GM12878 (cell line): ENCODE results near the gene ANO7. TPM values are rescaled to one million over a fixed set of nuclear protein-coding genes. Genes with fewer than 3 reads are reported as not detected.

ENCODE experiments used
- ATAC-seq: fragments of 200-7000 bp; cut with Tn5 transposase; 3 replicates; pipeline ENCODE4 v1.9.1; 2020; ENCODE audit warnings: mild to moderate bottlenecking, moderate library complexity
- BruUV-seq: library from RNA; stranded (reverse); fragments of 400-500 nt; replicated peaks from 2 replicates; lab custom pipeline; 2021; lab: Mats Ljungman, UMichigan
- CTCF ChIA-PET: fragments of 300-600 bp; sonication (Branson Sonifier 250); formaldehyde crosslinking; extraction: SDS; loops from one replicate; lab custom pipeline; 2021; ENCODE audit warnings: inconsistent platforms; lab: Yijun Ruan, JAX
- POLR2A ChIA-PET: fragments of 350-600 bp; formaldehyde crosslinking; extraction: SDS; loops from one replicate; lab custom pipeline; 2021; ENCODE audit warnings: inconsistent platforms; lab: Charles Lee
- RAD21 ChIA-PET: fragments of 300-600 bp; sonication (Branson Sonifier 250); formaldehyde crosslinking; loops from one replicate; lab custom pipeline; 2023; ENCODE audit warnings: antibody characterized with exemption; ENCODE audit not compliant: unreplicated experiment; lab: Charles Lee
- SMC1A ChIA-PET: fragments of 300-600 bp; sonication (Branson Sonifier 250); formaldehyde crosslinking; loops from one replicate; lab custom pipeline; 2023; ENCODE audit not compliant: unreplicated experiment, uncharacterized antibody; lab: Charles Lee
- DNase-seq: peaks from one replicate; pipeline ENCODE4 v3.0.0-alpha.2; 2011; ENCODE audit warnings: low read depth, low spot score
- FAIRE-seq: peaks from 3 replicates; lab custom pipeline; 2011; peaks lifted over from hg19 to GRCh38; lab: Jason Lieb, UNC
- H2AFZ ChIP-seq: 2 replicates; pipeline ENCODE4 v1.6.0; 2011; ENCODE audit warnings: low read depth, low read length, control low read depth; ENCODE audit not compliant: control insufficient read depth
- H3K27ac ChIP-seq: 2 replicates; pipeline ENCODE4 v1.5.1; 2011; ENCODE audit warnings: control low read depth; ENCODE audit not compliant: control insufficient read depth, insufficient read depth
- H3K27me3 ChIP-seq, 2 experiments: replicated peaks in 1 of 2; 2 replicates each; pipeline versions ENCODE4 v1.6.0 to v1.6.1; 2011; ENCODE audit warnings: low read length in 1 of 2; ENCODE audit not compliant: control insufficient read depth in 2 of 2, insufficient read depth in 2 of 2
- H3K36me3 ChIP-seq, 2 experiments: 2 replicates each; pipeline ENCODE4 v1.5.1; 2011; ENCODE audit warnings: low read length in 1 of 2; ENCODE audit not compliant: control insufficient read depth in 2 of 2, insufficient read depth in 2 of 2
- H3K4me1 ChIP-seq: 2 replicates; pipeline ENCODE4 v1.6.1; 2011; ENCODE audit warnings: mild to moderate bottlenecking, low read length, moderate library complexity, mixed read lengths; ENCODE audit not compliant: control insufficient read depth, insufficient read depth
- H3K4me2 ChIP-seq: 2 replicates; pipeline ENCODE4 v1.6.0; 2011; ENCODE audit warnings: control low read depth; ENCODE audit not compliant: control insufficient read depth, insufficient read depth
- H3K4me3 ChIP-seq: fragments of 200-600 bp; sonication (generic); 2 replicates; pipeline ENCODE4 v1.5.1; 2016
- H3K79me2 ChIP-seq: 2 replicates; pipeline ENCODE4 v1.6.0; 2011; ENCODE audit warnings: low read length; ENCODE audit not compliant: control insufficient read depth, insufficient read depth
- H3K9ac ChIP-seq: 2 replicates; pipeline ENCODE4 v1.8.0; 2011; ENCODE audit warnings: low read length, control low read depth, mixed read lengths; ENCODE audit not compliant: control insufficient read depth, insufficient read depth
- H3K9me3 ChIP-seq: replicated peaks from 3 replicates; pipeline ENCODE4 v1.5.1; 2011; ENCODE audit warnings: mild to moderate bottlenecking, low read length; ENCODE audit not compliant: control insufficient read depth, insufficient read depth
- H4K20me1 ChIP-seq: 2 replicates; pipeline ENCODE4 v1.6.0; 2011; ENCODE audit not compliant: control insufficient read depth, insufficient read depth
- CREB1 ChIP-seq: IDR thresholded peaks from 2 replicates; pipeline ENCODE4 v1.6.1; 2012; ENCODE audit warnings: low read depth, mild to moderate bottlenecking, inconsistent platforms
- EED ChIP-seq: sonication (generic); IDR thresholded peaks from 2 replicates; pipeline ENCODE4 v1.6.1; 2016; ENCODE audit warnings: antibody characterized with exemption, low read depth
- EGR1 ChIP-seq, 2 experiments: IDR thresholded peaks; 1 replicate in 1 of 2; 2 replicates in 1 of 2; pipeline ENCODE4 v1.6.1; 2011 to 2012; ENCODE audit warnings: low read depth in 2 of 2, low read length in 2 of 2, borderline replicate concordance in 1 of 2, mild to moderate bottlenecking in 1 of 2, moderate library complexity in 1 of 2
- HCFC1 ChIP-seq: fragments of 150-350 bp; IDR thresholded peaks from 2 replicates; pipeline ENCODE4 v1.6.1; 2014; ENCODE audit warnings: low read length
- IRF4 ChIP-seq: IDR thresholded peaks from 2 replicates; pipeline ENCODE4 v1.6.1; 2011; ENCODE audit warnings: low read depth, low read length
- KAT2A ChIP-seq: conservative IDR thresholded peaks from 2 replicates; pipeline ENCODE4 v1.6.1; 2011; ENCODE audit warnings: low read depth, low read length; ENCODE audit not compliant: control insufficient read depth
- NR2C2 ChIP-seq: IDR thresholded peaks from 2 replicates; pipeline ENCODE4 v1.6.1; 2011; ENCODE audit warnings: borderline replicate concordance, low read depth; ENCODE audit not compliant: control insufficient read depth, insufficient read length
- SREBF2 ChIP-seq: IDR thresholded peaks from 2 replicates; pipeline ENCODE4 v1.6.1; 2012; ENCODE audit warnings: mild to moderate bottlenecking, low read length
- ZNF622 ChIP-seq: fragments of 450-650 bp; IDR thresholded peaks from 2 replicates; pipeline ENCODE4 v1.6.1; 2017; ENCODE audit warnings: mild to moderate bottlenecking, inconsistent platforms
- WGBS: methylation state at CpG from one replicate; pipeline ENCODE4 v1.1.6; 2016; ENCODE audit warnings: low lambda C conversion rate; ENCODE audit not compliant: insufficient replicate concordance, insufficient coverage; ENCODE audit errors: missing lambda C conversion rate; 5-methylcytosine and 5-hydroxymethylcytosine counted together
- in situ Hi-C: fragments of 300-500 bp; cut with MboI; formaldehyde crosslinking; loops from 9 replicates; pipeline ENCODE4 v1.14.3; 2018; ENCODE audit warnings: mixed read lengths
- intact Hi-C: fragments of 100-400 bp; cut with micrococcal nuclease; formaldehyde crosslinking; loops from one replicate; pipeline ENCODE4 v1.14.2; 2022; ENCODE audit not compliant: unreplicated experiment
- polyA plus RNA-seq, 11 experiments: library from polyadenylated mRNA; depleted of rRNA in 4 of 11; unstranded in 6 of 11; stranded (reverse) in 5 of 11; fragments of >200 nt; fragmentation: Nextera tagmentation in 4 of 11; fragmentation: Illumina TruSeq in 1 of 11; extraction: Ambion mirVana in 4 of 11; extraction: Trizol in 1 of 11; gene quantifications; 1 replicate in 1 of 11; 2 replicates in 10 of 11; pipeline versions ENCODE4 v1.2.1 to v1.2.3, GENCODE V29; 2011 to 2016; ENCODE audit warnings: inconsistent platforms in 2 of 11, missing spikeins in 2 of 11, low read depth in 1 of 11
- total RNA-seq, 4 experiments: library from RNA; depleted of rRNA in 3 of 4; stranded (reverse); fragments of >200 nt in 3 of 4; fragmentation: Illumina TruSeq in 1 of 4; extraction: Trizol in 1 of 4; gene quantifications; 2 replicates each; pipeline versions ENCODE4 v1.2.1 to v1.2.3, GENCODE V29; 2013 to 2021

ANO7 gene
- total and polyA plus RNA-seq, 10 of the 15 experiments (the other 5 are each of a cell fraction or from before 2014, with no cell fraction given), result 0.08 to 1.4 (median 0.44) TPM

GRCh38 chr2:241228860-241229516, 40.5 kb downstream of the ANO7 start:
- intact Hi-C loops, result no loop called here
- H3K9ac ChIP-seq, result no peak overlapping the region
- ATAC-seq (no peak), DNase-seq (no peak), FAIRE-seq (no peak)
- ChIA-PET POLR2A (no interaction called here), CTCF (interaction anchor here (0.9 kb wide), 1 partner anchor 163 kb away, joined by 3 read pairs; no protein-coding TSS in a partner anchor), RAD21 (no interaction called here), SMC1A (no interaction called here)
- H3K36me3 ChIP-seq, result peaks cover 38 to 41% of the 10 kb centered on the region in 2 experiments
- no peaks in the 10 kb centered on the region for H3K79me2 ChIP-seq
- H2AFZ ChIP-seq, result no peak overlapping the region
- TSS peak; percentile 62 for BruUV-seq
- H3K4me2 ChIP-seq, result no peak overlapping the region
- no peak overlapping the region for H3K4me3 ChIP-seq
- WGBS, result 82% methylated on average over 20 of the region's 20 CpGs
- H3K27ac ChIP-seq, result no peak overlapping the region
- H3K9me3 ChIP-seq, result no peaks in the 10 kb centered on the region
- TF ChIP-seq KAT2A, result no peak
- TF ChIP-seq CREB1, result no peak
- no peak for TF ChIP-seq SREBF2
- TF ChIP-seq ZNF622, result no peak
- no peak for TF ChIP-seq NR2C2
- no peak for TF ChIP-seq IRF4
- no peak for TF ChIP-seq EGR1 (IDR thresholded peaks at IDR 0.05; ENCODE audit: borderline replicate concordance in 1 of 2, low read depth in 2 of 2, low read length in 2 of 2)
- TF ChIP-seq EED, result no peak
- TF ChIP-seq HCFC1, result no peak
- H3K27me3 ChIP-seq, result no peaks in the 10 kb centered on the region
- in situ Hi-C loops, result no loop called here
- H3K4me1 ChIP-seq, result no peaks in the 10 kb centered on the region
- no peaks in the 10 kb centered on the region for H4K20me1 ChIP-seq
